GM21381 (cell line): ENCODE measurements around the gene RWDD2A.
"Not testable (repeated sequence)": the region's sequence is repeated elsewhere in the genome, so short reads cannot be mapped to it uniquely, and the experiment has no call there.

ENCODE experiments used
- ATAC-seq: cut with Tn5 transposase; IDR thresholded peaks from one replicate; pipeline ENCODE4 v1.9.1; 2021; ENCODE audit warnings: mild to moderate bottlenecking, moderate library complexity; ENCODE audit not compliant: unreplicated experiment

RWDD2A gene

GRCh38 chr6:83192871-83193746 is at the start of gene RWDD2A, which contains the start of gene PGM3:
Gene RWDD2A, plus strand, starts transcription at chr6:83193357. Its CDS starts 1,095 bp downstream, at chr6:83194452.
Gene PGM3, minus strand, starts transcription at chr6:83193265. Its CDS starts 2,253 bp downstream, at chr6:83191012.
- peak; percentile 96 for ATAC-seq

GRCh38 chr6:83151114-83151513 is 42.0 kb upstream of the RWDD2A start:
- no peak for ATAC-seq

GRCh38 chr6:83152913-83153312 is 40.2 kb upstream of the RWDD2A start:
- ATAC-seq: no peak

- ATAC-seq: no peak
These were observed 39.2 kb upstream of the RWDD2A start for GRCh38 chr6:83153883-83154521.

- ATAC-seq: no peak
These were observed 37.4 kb upstream of the RWDD2A start for GRCh38 chr6:83155794-83156193.

- no peak for ATAC-seq
These were observed 33.0 kb upstream of the RWDD2A start for GRCh38 chr6:83160167-83160566.

- ATAC-seq: no peak
These were observed 25.4 kb upstream of the RWDD2A start for GRCh38 chr6:83167726-83168278.

GRCh38 chr6:83168556-83168955 is 24.6 kb upstream of the RWDD2A start:
- no peak for ATAC-seq

- ATAC-seq: no peak
These were observed 24.1 kb upstream of the RWDD2A start for GRCh38 chr6:83169106-83169505.

- no peak for ATAC-seq
These were observed 23.6 kb upstream of the RWDD2A start for GRCh38 chr6:83169511-83169910.

GRCh38 chr6:83176246-83176645 is 16.9 kb upstream of the RWDD2A start:
- no peak for ATAC-seq

- ATAC-seq: no peak
These were observed 12.7 kb upstream of the RWDD2A start for GRCh38 chr6:83180426-83180950.

- ATAC-seq: no peak
These were observed 11.0 kb upstream of the RWDD2A start for GRCh38 chr6:83182114-83182513.

- no peak for ATAC-seq
These were observed 9.9 kb upstream of the RWDD2A start for GRCh38 chr6:83183082-83183828.

- no peak for ATAC-seq
These were observed 8.1 kb upstream of the RWDD2A start for GRCh38 chr6:83185096-83185495.

GRCh38 chr6:83188501-83188900 is 4.7 kb upstream of the RWDD2A start:
- no peak for ATAC-seq

- no peak for ATAC-seq
These were observed 2.5 kb upstream of the RWDD2A start for GRCh38 chr6:83190626-83191025.

GRCh38 chr6:83191974-83192373 is 1.2 kb upstream of the RWDD2A start:
- ATAC-seq: not testable (repeated sequence)

- ATAC-seq: no peak
These were observed 701 bp upstream of the RWDD2A start for GRCh38 chr6:83192456-83192855.

- ATAC-seq: peak; percentile 25
These were observed 800 bp downstream of the RWDD2A start for GRCh38 chr6:83193747-83194566.
